HL-60/S4 treated with retinoic acid at 250 ng/mL for 4 days and 3 days (cell line): Measurements from ENCODE around the gene GSG1L.
"Not testable (repeated sequence)": the region's sequence is repeated elsewhere in the genome, so short reads cannot be mapped to it uniquely, and the experiment has no call there.

ENCODE experiments used
- in situ Hi-C: fragments of 300-500 bp; cut with MboI; formaldehyde crosslinking; loops from 2 replicates; pipeline ENCODE4 v1.7.0; 2022; ENCODE audit warnings: low sequenced_read_pairs

GSG1L gene

GRCh38 chr16:27985981-27986380 lies 77.5 kb downstream of the GSG1L start:
- in situ Hi-C loops = no loop called here

GRCh38 chr16:27984121-27984520 lies 79.4 kb downstream of the GSG1L start:
- in situ Hi-C loops = no loop called here

DNA sequence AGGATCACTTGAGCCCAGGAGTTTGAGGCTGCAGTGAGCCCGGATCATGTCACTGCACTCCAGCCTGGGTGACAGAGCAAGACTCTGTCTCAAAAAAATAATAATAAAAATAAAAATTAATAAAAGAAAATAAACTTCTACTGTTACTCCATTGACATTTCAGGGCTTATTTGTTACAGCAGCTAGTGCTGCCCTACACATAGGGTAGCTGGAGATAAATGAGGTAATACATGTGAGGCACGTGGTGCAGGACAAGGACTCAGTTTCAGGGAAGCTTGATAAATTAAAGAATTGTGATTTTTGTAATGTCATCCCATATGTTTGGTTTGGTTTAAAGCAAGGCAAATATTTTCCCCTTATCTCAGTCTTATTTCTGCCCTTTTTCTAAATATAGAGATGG lies 80.3 kb downstream of the GSG1L start:
- in situ Hi-C loops = no loop called here

DNA sequence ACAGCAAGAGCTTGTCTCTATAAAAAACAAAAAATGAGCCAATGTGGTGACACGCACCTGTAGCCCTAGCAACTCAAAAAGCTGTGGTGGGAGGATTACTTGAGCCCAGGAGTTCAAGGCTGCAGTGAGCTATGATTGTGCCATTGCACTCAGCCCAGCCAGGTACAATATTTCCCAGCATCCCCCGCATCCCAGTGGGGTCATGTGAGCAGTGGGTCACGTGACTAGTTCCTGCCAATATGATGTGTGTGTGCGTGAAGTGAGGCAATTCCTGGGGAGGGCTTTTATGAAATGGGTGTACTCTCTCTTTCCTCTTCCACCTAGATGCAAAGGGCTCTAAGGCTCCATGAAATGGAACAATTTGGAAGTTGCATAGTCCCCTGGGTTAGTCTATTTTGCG lies 81.3 kb downstream of the GSG1L start:
- in situ Hi-C loops = no loop called here

DNA sequence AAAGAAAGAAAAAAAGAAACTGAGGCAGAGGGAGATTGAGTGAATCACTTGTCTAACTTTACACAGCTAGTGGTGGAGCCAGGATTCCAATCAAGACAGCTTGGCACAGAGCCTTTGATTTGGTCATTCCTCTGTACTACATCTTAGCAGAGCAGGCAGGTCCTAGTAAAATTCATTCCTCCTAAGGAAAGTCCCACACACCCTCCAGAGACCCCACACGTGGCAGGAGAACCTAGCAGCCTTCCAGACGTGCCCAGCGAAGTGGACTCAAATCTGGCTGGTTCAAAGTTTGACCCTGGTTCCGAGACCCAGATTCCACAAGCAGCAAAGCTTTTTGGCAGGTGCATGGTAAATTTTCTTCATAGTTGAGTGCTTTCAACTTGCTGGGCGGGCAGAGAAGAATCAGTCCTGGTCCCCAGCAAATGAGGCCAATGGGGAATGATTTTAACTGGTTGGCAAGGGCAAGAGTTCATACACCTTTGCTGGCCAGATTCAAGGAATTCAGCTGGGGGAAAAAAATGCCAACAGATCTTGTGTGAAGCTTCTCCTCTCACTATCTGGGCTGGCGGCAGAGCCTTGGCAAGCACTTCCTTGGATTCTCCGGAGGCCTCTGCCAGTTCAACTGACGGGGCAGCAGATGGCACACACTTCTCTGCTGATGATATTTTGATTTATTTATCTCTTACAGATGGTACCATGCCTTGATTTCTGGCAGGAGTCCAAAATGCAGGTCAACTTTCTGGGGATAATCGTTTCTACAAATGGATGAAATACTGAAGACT lies 82.4 kb downstream of the GSG1L start:
- in situ Hi-C loops = no loop called here

GRCh38 chr16:27980076-27980775 lies 83.3 kb downstream of the GSG1L start:
- in situ Hi-C loops = no loop called here

DNA sequence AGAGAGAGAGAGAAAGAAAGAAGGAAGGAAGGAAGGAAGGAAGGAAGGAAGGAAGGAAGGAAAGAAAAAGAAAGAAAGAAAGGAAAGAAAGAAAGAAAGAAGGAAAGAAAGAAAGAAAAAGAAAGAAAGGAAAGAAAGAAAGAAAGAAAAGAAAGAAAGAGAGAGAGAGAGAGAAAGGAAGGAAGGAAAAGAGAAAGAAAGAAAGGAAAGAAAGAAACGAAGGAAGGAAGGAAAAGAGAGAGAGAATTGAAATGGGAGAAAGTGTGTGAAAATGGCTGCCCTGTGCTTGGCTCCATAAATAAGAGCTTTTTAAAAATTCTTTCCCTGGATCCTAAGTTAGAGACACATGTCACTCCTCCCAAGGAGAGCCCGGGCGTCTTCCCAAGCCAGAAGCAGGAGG lies 83.8 kb downstream of the GSG1L start:
- in situ Hi-C loops = not testable (repeated sequence)

GRCh38 chr16:27978876-27979275 lies 84.6 kb downstream of the GSG1L start:
- in situ Hi-C loops = no loop called here

GRCh38 chr16:27977966-27978365 lies 85.5 kb downstream of the GSG1L start:
- in situ Hi-C loops = no loop called here

GRCh38 chr16:27976990-27977389 lies 86.5 kb downstream of the GSG1L start:
- in situ Hi-C loops = no loop called here

DNA sequence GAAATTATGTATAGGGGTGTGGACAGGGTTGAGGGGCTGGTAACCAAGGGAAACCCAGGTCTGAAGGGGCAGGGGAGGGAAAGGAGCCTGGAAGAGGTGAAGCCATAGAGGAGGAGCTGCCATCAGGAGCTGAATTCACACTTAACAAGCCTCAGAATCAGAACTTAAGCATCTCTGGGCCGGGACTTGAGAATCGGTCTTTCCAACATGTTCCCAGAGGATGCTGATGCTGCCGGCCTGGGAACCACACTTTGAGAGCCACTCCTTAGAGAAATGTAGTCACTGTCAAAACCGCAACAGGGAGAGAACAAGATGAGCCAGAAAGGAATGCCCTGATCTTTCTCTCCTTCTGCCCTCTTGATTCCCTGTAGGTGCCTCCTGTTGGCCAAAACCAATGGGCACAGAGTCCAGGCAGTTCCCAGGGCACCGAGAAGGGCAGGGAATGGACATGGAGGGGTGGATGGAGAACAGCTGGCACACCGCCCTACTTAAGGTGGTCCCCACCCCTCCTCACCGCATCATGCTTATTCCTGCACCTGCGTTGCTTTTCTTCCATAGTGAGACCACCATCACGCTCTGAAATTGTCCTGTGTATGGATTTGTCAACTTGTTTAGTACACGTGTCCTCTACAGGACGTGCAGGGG lies 88.5 kb downstream of the GSG1L start:
- in situ Hi-C loops = loop anchor here (25.0 kb wide), 1 partner anchor 262 kb away; no protein-coding TSS in a partner anchor

DNA sequence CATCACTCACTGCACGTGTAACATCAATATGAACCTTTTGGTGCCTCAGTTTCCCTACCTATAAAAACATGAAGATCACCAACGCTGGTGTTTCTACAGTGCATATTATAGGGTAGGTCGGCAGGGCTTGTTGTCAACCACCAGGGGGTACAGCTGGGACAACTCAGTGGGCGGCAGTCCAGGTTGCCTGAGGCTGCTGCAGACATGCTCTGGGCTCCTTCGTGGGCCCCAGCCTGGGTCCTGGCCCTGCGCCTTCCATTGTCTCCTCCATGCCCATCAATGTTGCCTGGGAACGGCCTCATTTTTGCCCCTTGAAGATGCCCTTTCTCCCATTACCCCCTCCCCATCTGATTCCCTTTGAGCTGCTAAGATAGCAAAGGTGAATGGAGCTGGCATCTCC lies 89.8 kb downstream of the GSG1L start:
- in situ Hi-C loops = loop anchor here (25.0 kb wide), 1 partner anchor 264 kb away; no protein-coding TSS in a partner anchor

GRCh38 chr16:27972500-27972899 lies 91.0 kb downstream of the GSG1L start:
- in situ Hi-C loops = loop anchor here (25.0 kb wide), 1 partner anchor 265 kb away; no protein-coding TSS in a partner anchor

DNA sequence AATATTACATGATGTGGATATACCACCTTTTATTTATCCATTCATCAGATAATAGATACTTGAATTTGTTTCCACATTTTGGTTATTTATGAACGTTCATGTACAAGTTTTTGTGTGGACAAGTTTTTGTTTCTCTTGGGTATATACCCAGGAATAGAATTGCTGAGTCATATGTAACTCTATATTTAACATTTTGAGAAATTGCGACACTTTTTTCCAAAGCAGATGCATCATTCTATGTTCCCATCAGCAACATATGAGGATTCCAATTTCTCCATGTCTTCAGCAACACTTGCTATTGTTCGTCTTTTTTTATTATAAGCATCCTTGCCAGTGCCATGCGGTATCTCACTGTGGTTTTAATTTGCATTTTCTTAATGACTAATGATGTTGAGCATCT lies 93.9 kb downstream of the GSG1L start:
- in situ Hi-C loops = loop anchor here (25.0 kb wide), 1 partner anchor 268 kb away; no protein-coding TSS in a partner anchor

- in situ Hi-C loops = loop anchor here (25.0 kb wide), 1 partner anchor 270 kb away; no protein-coding TSS in a partner anchor
Measured at GRCh38 chr16:27967169-27967568, 96.3 kb downstream of the GSG1L start.

- in situ Hi-C loops = loop anchor here (25.0 kb wide), 1 partner anchor 271 kb away; no protein-coding TSS in a partner anchor
Measured at GRCh38 chr16:27966756-27967155, 96.8 kb downstream of the GSG1L start.

DNA sequence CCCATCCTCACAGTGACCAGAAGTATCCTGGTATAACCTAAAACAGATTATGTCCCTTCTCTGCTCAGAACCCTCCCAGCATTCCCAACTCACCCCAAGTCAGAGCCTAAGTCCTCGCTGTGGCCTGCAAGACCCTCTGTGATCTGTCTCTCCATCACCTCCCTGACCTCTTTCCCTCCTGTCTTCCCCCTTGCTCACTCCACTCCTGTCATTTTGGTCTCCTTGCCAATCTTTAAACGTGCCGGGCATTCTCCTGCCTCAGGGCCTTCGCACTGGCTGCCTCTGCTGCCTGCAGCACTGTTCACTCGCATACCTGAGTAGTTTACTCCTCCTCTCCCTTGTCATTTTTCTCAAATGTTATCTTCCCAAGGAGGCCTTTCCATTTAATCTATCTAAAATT lies 97.7 kb downstream of the GSG1L start:
- in situ Hi-C loops = loop anchor here (25.0 kb wide), 1 partner anchor 272 kb away; no protein-coding TSS in a partner anchor

DNA sequence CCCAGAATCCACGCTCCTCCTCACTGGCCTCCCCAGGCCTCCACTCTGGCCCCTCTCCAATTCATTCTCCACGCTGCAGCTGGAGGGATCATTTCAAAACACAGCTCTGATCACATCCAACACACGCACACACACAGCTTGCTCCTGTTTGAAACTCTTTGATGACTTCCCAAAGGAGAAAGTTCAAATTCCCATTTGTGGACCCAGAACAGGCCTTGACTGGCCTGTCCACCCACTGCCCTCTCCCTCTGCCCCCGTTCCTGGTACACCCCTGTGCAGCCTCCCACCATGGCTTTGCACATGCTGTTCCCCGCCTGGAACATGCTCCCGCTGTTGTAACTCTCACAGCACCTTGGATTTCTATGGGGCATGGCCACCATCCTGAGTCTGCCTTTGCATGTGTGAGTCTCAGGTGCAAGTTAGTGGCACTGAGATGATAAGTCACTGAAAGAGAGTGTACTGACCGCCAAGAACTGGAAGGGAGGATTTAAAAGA lies 100.0 kb downstream of the GSG1L start:
- in situ Hi-C loops = loop anchor here (25.0 kb wide), 1 partner anchor 274 kb away; no protein-coding TSS in a partner anchor

- in situ Hi-C loops = loop anchor here (25.0 kb wide), 1 partner anchor 275 kb away; no protein-coding TSS in a partner anchor
Measured at GRCh38 chr16:27962197-27962596, 101.3 kb downstream of the GSG1L start.

DNA sequence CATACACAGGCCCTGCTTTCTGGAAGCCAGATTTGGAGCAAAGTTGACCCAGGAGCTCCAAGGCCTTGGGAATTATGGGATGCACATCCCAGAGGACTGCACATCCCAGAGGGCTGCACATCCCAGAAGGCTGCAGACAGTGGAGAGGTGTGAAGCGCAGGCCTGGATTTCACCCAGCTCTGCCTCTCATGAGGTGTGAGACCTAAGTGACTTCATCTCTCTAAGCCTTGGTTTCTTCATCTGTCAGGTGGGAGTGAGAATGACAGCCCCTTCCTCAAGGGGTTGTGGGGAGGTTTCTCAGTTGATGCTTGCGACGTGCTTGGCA lies 102.3 kb downstream of the GSG1L start:
- in situ Hi-C loops = loop anchor here (25.0 kb wide), 1 partner anchor 276 kb away; no protein-coding TSS in a partner anchor
